Measurements from ENCODE around the gene EHMT1. TPM values are rescaled to one million over a fixed set of nuclear protein-coding genes. Genes with fewer than 3 reads are reported as not detected.

EHMT1 gene
- total RNA-seq, 1 donor from 2014 or later, result 45.3 TPM

- Histone ChIP-seq H3K4me3 (ENCODE audit: low read depth, low read length) (no peak overlapping the region), H3K27me3 (ENCODE audit: control insufficient read depth, insufficient read depth, low read length) (no peaks in the 10 kb centered on the region), H3K36me3 (ENCODE audit: control insufficient read depth, insufficient read depth, low read length) (no peaks in the 10 kb centered on the region)
- TF ChIP-seq CTCF (IDR thresholded peaks at IDR 0.05; ENCODE audit: insufficient read depth, low read length, severe bottlenecking), result no peak
- FAIRE-seq, result no peak
- no peak for DNase-seq (ENCODE audit: low read depth)
Observed at GRCh38 chr9:137691646-137692351, 73.0 kb downstream of the EHMT1 start.

GRCh38 chr9:137694236-137694959 lies 75.6 kb downstream of the EHMT1 start:
- H3K4me3 ChIP-seq (ENCODE audit: low read depth, low read length), result no peak overlapping the region
- DNase-seq (ENCODE audit: low read depth), result no peak
- no peaks in the 10 kb centered on the region for H3K36me3 ChIP-seq (ENCODE audit: control insufficient read depth, insufficient read depth, low read length)
- no peaks in the 10 kb centered on the region for H3K27me3 ChIP-seq (ENCODE audit: control insufficient read depth, insufficient read depth, low read length)
- FAIRE-seq, result peak; percentile 50
- TF ChIP-seq CTCF (IDR thresholded peaks at IDR 0.05; ENCODE audit: insufficient read depth, low read length, severe bottlenecking), result no peak

GRCh38 chr9:137694962-137695875 lies 76.4 kb downstream of the EHMT1 start:
- Histone ChIP-seq H3K36me3 (ENCODE audit: control insufficient read depth, insufficient read depth, low read length) (no peaks in the 10 kb centered on the region), H3K27me3 (ENCODE audit: control insufficient read depth, insufficient read depth, low read length) (no peaks in the 10 kb centered on the region), H3K4me3 (ENCODE audit: low read depth, low read length) (no peak overlapping the region)
- DNase-seq (ENCODE audit: low read depth) (peak; percentile 12), FAIRE-seq (peak; percentile 28)
- peak; percentile 67 for TF ChIP-seq CTCF (IDR thresholded peaks at IDR 0.05; ENCODE audit: insufficient read depth, low read length, severe bottlenecking)

GRCh38 chr9:137696136-137696925 lies 77.5 kb downstream of the EHMT1 start:
- TF ChIP-seq CTCF (IDR thresholded peaks at IDR 0.05; ENCODE audit: insufficient read depth, low read length, severe bottlenecking), result no peak
- Histone ChIP-seq H3K27me3 (ENCODE audit: control insufficient read depth, insufficient read depth, low read length) (no peaks in the 10 kb centered on the region), H3K36me3 (ENCODE audit: control insufficient read depth, insufficient read depth, low read length) (no peaks in the 10 kb centered on the region), H3K4me3 (ENCODE audit: low read depth, low read length) (no peak overlapping the region)
- peak; percentile 87 for FAIRE-seq
- DNase-seq (ENCODE audit: low read depth), result no peak

- no peaks in the 10 kb centered on the region for H3K36me3 ChIP-seq (ENCODE audit: control insufficient read depth, insufficient read depth, low read length)
- no peaks in the 10 kb centered on the region for H3K27me3 ChIP-seq (ENCODE audit: control insufficient read depth, insufficient read depth, low read length)
- TF ChIP-seq CTCF (IDR thresholded peaks at IDR 0.05; ENCODE audit: insufficient read depth, low read length, severe bottlenecking), result no peak
- DNase-seq (ENCODE audit: low read depth) (no peak), FAIRE-seq (no peak)
- H3K4me3 ChIP-seq (ENCODE audit: low read depth, low read length), result no peak overlapping the region
Observed at GRCh38 chr9:137697193-137697592, 78.4 kb downstream of the EHMT1 start.

Measured in bronchial epithelial cell (primary cell).